Loucy (cell line): ENCODE results near the gene TENM4.

ENCODE experiments used
- H2AFZ ChIP-seq: fragments of 200-600 bp; sonication (generic); 2 replicates; pipeline ENCODE4 v1.6.0; 2016; ENCODE audit warnings: antibody characterized with exemption, mild to moderate bottlenecking, low read length, moderate library complexity
- H3F3A ChIP-seq: fragments of 200-600 bp; 2 replicates; pipeline ENCODE4 v1.6.0; 2016; ENCODE audit warnings: antibody characterized with exemption, low read depth, mild to moderate bottlenecking
- H3K27me3 ChIP-seq: fragments of 200-600 bp; sonication (generic); 2 replicates; pipeline ENCODE4 v1.6.1; 2014; ENCODE audit warnings: low read length, mild to moderate bottlenecking; ENCODE audit not compliant: insufficient read depth, poor library complexity, severe bottlenecking
- H3K36me3 ChIP-seq: fragments of 200-600 bp; sonication (generic); 2 replicates; pipeline ENCODE4 v1.6.1; 2016; ENCODE audit warnings: low read length; ENCODE audit not compliant: insufficient read depth
- H3K4me1 ChIP-seq: fragments of 200-600 bp; sonication (generic); 2 replicates; pipeline ENCODE4 v1.5.1; 2014; ENCODE audit warnings: low read length, mild to moderate bottlenecking; ENCODE audit not compliant: insufficient read depth, poor library complexity, severe bottlenecking
- H3K4me2 ChIP-seq: fragments of 200-600 bp; sonication (generic); 2 replicates; pipeline ENCODE4 v1.6.0; 2014; ENCODE audit warnings: antibody characterized with exemption, low read length, low read depth, mild to moderate bottlenecking; ENCODE audit not compliant: poor library complexity, severe bottlenecking
- H3K4me3 ChIP-seq: fragments of 200-600 bp; sonication (generic); 2 replicates; pipeline ENCODE4 v1.5.1; 2014; ENCODE audit warnings: low read length, mild to moderate bottlenecking, mixed read lengths; ENCODE audit not compliant: poor library complexity, severe bottlenecking
- H3K79me2 ChIP-seq: fragments of 200-600 bp; sonication (generic); 2 replicates; pipeline ENCODE4 v1.6.1; 2014; ENCODE audit warnings: low read length; ENCODE audit not compliant: insufficient read depth
- H3K9ac ChIP-seq: fragments of 200-600 bp; sonication (generic); 2 replicates; pipeline ENCODE4 v1.6.0; 2014; ENCODE audit warnings: mild to moderate bottlenecking, low read depth, low read length, moderate library complexity; ENCODE audit not compliant: poor library complexity, severe bottlenecking
- H3K9me2 ChIP-seq: fragments of 200-600 bp; sonication (generic); replicated peaks from 2 replicates; pipeline ENCODE4 v1.6.1; 2016; ENCODE audit warnings: low read depth, low read length, mixed read lengths
- H3K9me3 ChIP-seq: fragments of 200-600 bp; sonication (generic); 2 replicates; pipeline ENCODE4 v1.6.1; 2014; ENCODE audit warnings: mild to moderate bottlenecking, antibody characterized with exemption, low read length, low read depth; ENCODE audit not compliant: insufficient read depth
- H4K20me1 ChIP-seq: fragments of 200-600 bp; sonication (generic); 2 replicates; pipeline ENCODE4 v1.6.0; 2014; ENCODE audit warnings: antibody characterized with exemption, low read length, mild to moderate bottlenecking; ENCODE audit not compliant: insufficient read depth, poor library complexity, severe bottlenecking
- EZH2phosphoT487 ChIP-seq: fragments of 200-600 bp; IDR thresholded peaks from 2 replicates; pipeline ENCODE4 v1.6.1; 2018; ENCODE audit warnings: antibody characterized with exemption, mild to moderate bottlenecking, moderate library complexity, borderline replicate concordance
- TF ChIP-seq, protein P1 (sequence below): fragments of 200-600 bp; sonication (generic); conservative IDR thresholded peaks from 2 replicates; pipeline ENCODE4 v1.5.1; 2014; ENCODE audit warnings: mild to moderate bottlenecking, antibody characterized with exemption, low read length

TENM4 gene

GRCh38 chr11:78802058-78802761 lies 638.6 kb downstream of the TENM4 start:
- H3K27me3 ChIP-seq: no peaks in the 10 kb centered on the region
- H3K9me3 ChIP-seq: no peaks in the 10 kb centered on the region
- peaks cover 4% of the 10 kb centered on the region for H3K4me1 ChIP-seq
- no peaks in the 10 kb centered on the region for H3K79me2 ChIP-seq
- no peak overlapping the region for H3K4me3 ChIP-seq
- no peak overlapping the region for H2AFZ ChIP-seq
- H3F3A ChIP-seq: no peaks in the 10 kb centered on the region
- H3K36me3 ChIP-seq: no peaks in the 10 kb centered on the region
- H3K9me2 ChIP-seq: no peaks in the 10 kb centered on the region
- H3K9ac ChIP-seq: no peak overlapping the region
- H3K4me2 ChIP-seq: no peak overlapping the region
- TF ChIP-seq, protein P1, sequence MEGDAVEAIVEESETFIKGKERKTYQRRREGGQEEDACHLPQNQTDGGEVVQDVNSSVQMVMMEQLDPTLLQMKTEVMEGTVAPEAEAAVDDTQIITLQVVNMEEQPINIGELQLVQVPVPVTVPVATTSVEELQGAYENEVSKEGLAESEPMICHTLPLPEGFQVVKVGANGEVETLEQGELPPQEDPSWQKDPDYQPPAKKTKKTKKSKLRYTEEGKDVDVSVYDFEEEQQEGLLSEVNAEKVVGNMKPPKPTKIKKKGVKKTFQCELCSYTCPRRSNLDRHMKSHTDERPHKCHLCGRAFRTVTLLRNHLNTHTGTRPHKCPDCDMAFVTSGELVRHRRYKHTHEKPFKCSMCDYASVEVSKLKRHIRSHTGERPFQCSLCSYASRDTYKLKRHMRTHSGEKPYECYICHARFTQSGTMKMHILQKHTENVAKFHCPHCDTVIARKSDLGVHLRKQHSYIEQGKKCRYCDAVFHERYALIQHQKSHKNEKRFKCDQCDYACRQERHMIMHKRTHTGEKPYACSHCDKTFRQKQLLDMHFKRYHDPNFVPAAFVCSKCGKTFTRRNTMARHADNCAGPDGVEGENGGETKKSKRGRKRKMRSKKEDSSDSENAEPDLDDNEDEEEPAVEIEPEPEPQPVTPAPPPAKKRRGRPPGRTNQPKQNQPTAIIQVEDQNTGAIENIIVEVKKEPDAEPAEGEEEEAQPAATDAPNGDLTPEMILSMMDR: no peak
- TF ChIP-seq EZH2phosphoT487: no peak
- no peaks in the 10 kb centered on the region for H4K20me1 ChIP-seq

GRCh38 chr11:78801161-78801884 lies 639.5 kb downstream of the TENM4 start:
- no peak overlapping the region for H3K4me3 ChIP-seq
- H3K9ac ChIP-seq: no peak overlapping the region
- H3K27me3 ChIP-seq: no peaks in the 10 kb centered on the region
- H3K4me1 ChIP-seq: peaks cover 4% of the 10 kb centered on the region
- no peaks in the 10 kb centered on the region for H4K20me1 ChIP-seq
- H3K4me2 ChIP-seq: no peak overlapping the region
- H3F3A ChIP-seq: no peaks in the 10 kb centered on the region
- H3K36me3 ChIP-seq: no peaks in the 10 kb centered on the region
- TF ChIP-seq, protein P1: no peak
- no peak for TF ChIP-seq EZH2phosphoT487
- no peaks in the 10 kb centered on the region for H3K9me3 ChIP-seq
- H2AFZ ChIP-seq: no peak overlapping the region
- no peaks in the 10 kb centered on the region for H3K79me2 ChIP-seq
- no peaks in the 10 kb centered on the region for H3K9me2 ChIP-seq

DNA sequence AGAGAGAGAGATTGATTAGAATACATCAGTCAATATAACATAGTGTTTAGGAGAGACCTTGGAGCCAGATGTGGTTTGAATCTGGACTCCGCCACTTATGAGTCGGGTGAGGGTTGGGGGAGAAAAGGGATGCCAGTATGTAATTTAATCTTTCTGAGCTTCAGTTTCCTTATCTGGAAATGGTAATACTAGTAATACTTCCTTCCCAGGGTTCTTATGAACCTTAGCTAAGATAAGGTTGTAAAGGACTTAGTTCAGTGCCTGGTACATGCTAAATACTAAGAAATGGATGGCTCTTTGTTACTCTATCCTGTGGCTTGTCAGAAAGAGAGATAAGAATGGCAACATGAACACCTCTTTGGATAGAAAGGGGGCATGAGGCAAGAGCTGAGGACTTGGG lies 640.1 kb downstream of the TENM4 start:
- no peak overlapping the region for H3K4me2 ChIP-seq
- H3K9ac ChIP-seq: no peak overlapping the region
- no peaks in the 10 kb centered on the region for H3F3A ChIP-seq
- H3K79me2 ChIP-seq: no peaks in the 10 kb centered on the region
- H3K9me3 ChIP-seq: no peaks in the 10 kb centered on the region
- no peak overlapping the region for H2AFZ ChIP-seq
- H3K4me3 ChIP-seq: no peak overlapping the region
- H3K4me1 ChIP-seq: peaks cover 4% of the 10 kb centered on the region
- no peaks in the 10 kb centered on the region for H3K36me3 ChIP-seq
- no peak for TF ChIP-seq EZH2phosphoT487
- TF ChIP-seq, protein P1: no peak
- no peaks in the 10 kb centered on the region for H4K20me1 ChIP-seq
- H3K27me3 ChIP-seq: no peaks in the 10 kb centered on the region
- no peaks in the 10 kb centered on the region for H3K9me2 ChIP-seq
